GM19395 (cell line): ENCODE results near the gene ZNF764.
"Not testable (repeated sequence)": the region's sequence is repeated elsewhere in the genome, so short reads cannot be mapped to it uniquely, and the experiment has no call there.

Source experiments
- ATAC-seq: cut with Tn5 transposase; IDR thresholded peaks from one replicate; pipeline ENCODE4 v1.9.1; 2021; ENCODE audit warnings: mild to moderate bottlenecking, moderate library complexity; ENCODE audit not compliant: unreplicated experiment

The ZNF764 gene

DNA sequence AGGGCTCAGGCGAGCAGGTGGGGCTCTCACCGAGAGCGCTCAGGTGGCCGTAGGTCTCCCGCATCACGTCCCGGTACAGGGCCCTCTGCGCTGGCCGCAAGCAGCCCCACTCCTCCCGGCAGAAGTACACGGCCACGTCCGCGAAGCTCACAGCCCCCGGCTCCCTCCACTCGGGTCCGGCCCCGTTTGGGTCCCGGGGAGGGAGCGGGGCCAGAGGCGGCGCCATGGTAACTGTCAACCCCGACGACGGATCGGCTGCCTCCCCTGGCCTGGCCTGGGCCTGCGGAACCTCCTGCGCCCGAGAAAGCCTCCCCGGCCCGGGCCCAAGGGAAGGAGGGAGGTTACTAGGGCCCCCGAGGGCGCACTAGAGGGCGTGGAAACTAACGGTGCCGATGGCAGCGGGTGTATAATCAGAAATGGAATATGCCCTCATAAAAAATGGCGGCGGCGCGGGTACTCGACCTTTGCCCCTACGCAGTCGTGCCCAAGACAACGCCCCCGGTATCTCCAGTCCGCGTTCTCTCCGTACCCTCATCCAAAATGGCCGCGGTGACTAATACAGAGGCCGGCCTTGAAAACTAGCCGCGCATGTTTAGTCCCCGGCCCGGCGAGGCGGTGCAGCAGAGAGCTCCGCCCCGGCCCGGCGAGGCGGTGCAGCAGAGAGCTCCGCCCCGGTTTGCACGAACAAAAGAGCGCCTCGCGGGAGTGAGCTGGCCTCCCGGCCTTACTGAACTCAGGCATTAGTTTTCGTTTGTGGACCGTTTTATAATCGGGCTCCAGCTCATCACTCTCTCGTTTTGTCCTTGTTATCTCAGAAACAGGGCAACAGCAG is at the start of gene ZNF764:
TSS of gene ZNF764 (minus strand) at position 418 of the 832 bp plus-strand sequence. CDS start at position 226, 192 bp downstream.
- ATAC-seq, result peak; percentile 91

DNA sequence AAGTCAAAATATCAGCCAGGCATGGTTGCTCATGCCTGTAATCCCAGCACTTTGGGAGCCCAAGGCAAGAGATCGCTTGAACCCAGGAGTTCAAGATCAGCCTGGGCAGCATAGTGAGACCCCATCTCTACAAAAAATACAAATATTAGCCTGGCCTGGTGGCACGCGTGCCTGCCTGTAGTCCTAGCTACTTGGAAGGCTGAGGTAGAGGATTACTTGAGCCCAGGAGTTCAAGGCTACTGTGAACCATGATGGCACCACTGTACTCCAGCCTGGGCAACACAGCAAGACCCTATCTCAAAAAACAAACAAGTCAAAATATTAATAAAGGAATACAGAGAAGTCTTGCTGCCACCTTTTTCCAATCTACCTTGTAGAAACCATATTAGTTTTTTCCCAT is 47.8 kb upstream of the ZNF764 start:
- no peak for ATAC-seq

DNA sequence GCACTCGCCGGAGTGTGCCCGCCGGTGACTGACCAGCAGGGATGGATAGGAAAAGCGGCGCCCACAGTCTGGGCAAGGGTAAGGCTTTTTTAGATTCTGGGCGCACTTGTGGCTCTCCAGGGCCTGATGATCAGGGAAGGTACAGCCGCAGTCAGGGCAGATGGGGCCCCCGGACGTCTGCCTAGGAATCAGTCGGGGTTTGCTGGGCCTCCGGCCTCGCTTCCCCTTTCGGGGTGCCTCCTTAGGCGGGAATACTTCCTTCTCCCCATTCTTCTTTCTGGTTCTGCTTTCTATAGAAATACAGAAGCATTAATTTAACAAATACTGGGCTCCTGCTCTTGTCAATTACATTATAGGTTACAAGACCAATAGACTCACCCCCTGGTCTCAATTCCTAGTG is 47.0 kb upstream of the ZNF764 start:
- no peak for ATAC-seq

DNA sequence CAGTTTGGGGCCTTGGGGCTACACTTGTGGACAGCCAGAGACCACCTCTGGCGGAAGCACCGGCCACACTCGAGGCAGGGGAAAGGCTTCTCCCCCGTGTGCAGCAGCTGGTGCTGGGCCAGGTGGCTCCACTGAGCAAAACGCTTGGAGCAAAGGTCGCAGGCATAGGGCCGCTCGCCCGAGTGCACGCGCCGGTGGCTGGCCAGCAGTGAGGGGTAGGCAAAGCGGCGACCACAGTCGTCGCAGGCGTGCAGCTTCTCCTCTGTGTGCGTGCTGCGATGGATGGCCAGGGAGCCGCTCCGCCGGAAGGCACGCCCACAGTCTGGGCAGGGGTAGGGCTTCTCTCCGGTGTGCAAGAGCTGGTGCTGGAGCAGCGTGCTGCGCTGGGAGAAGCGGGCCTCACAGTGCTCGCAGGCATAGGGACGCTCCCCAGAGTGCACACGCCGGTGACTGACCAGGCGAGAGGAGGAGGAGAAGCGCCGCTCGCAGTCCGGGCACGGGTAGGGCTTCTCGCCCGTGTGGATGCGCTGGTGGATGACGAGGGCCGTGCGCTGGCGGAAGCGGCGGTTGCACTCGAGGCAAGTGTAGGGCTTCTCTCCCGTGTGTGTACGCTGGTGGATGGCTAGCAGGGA is 46.3 kb upstream of the ZNF764 start:
- ATAC-seq, result no peak

DNA sequence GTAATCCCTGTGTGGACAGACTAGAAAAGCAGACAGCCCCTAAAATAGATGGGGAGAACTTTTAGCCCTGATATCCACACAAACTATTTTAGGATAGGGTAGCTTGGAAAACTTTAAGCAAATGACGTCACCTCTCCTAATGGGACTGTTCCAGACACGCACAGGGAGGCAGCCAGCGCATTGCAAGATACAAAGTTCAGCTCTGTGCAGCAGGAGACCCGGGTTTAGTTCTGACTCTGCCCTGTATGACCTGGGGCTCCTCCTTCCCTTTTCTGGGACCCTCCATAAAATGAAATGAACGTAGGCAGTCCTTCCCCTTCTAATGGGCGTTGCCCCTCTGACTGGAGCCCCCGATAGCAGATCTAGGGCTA is 45.8 kb upstream of the ZNF764 start:
- no peak for ATAC-seq

DNA sequence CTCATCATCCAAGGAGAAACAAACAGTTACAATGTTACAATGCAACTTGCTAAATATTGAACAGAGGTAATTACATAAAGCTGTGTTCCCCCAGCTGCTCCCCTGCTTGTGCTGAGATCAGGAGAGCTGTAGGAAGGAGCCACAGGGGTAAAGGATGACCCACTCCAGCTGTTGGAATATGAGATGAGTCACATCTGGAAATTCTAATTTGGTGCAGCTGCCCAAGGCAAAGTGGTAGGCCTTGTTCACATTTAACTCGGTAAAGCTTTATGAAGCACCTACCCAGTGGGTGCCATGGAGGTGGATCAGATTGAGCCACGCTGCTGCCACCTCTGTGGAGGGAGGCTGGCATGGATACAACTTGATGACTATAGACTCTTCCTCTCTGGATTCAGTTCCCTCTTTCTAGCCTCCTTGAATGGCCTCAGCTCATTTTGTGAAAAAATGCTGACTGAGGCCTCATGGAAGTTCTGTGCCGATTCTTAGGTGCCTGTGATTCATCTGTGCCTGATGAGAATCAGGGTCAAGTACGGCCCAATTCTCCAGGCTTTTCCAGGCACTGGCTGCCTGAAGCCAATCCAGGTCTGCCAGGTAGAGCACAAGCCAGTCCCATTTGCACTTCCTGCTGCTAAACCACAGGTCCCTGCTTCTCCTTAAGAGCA is 44.6 kb upstream of the ZNF764 start:
- no peak for ATAC-seq

DNA sequence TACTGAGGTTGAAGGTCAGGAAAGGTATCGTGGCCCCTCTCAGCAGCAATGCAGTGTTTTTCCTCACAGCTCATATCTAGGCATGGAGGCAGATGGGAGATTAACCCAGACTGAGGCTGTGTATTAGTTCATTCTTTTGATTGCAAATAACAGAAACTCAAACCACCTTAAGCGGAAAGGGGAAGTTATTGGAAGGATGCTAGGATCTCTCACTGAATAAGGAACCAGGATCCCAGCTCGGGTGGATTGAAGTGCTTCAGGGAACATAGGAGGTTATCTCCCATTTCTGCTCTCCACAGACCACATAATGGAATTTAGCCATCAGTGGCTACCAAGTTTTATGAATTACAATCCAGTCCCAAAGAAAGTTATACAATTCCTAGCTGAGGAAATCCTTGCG is 43.8 kb upstream of the ZNF764 start:
- ATAC-seq, result no peak

DNA sequence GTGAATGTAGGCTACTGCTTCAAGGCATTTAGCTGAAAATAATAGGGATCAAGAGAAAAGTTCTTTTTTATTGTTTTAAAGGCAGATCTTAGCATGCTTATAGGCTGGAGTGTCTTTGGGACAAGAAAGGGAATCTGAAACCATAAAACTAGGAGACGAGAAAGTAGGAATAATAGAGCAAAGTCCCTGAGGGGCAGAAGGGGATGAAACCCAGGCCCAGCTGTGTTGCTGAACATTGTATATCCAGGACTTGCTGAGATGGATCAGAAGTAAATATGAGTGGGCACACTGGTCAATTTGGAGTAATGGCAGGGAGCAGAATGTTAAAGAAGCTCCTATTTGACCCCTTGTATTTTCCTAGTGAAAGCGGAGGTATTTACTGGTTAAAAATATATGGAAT is 42.8 kb upstream of the ZNF764 start:
- ATAC-seq, result no peak

DNA sequence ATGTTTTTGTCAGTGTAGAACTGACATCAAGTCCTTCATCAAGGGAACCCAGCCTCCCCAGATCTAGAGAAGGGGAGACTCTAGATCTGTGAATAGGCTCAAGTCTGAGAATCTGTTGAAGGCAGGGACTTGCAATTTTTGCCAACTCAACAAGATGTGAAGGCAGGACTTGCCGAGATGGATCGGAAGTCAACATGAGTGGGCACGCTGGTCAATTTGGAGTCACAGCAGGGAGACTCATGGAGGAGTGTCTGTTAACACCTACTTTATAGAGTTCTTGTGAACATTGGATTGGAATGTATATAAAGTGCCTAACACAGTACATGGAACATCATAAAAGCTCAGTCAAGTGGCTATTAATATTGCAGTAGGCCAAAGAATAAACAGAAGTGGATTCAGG is 42.0 kb upstream of the ZNF764 start:
- ATAC-seq, result no peak

DNA sequence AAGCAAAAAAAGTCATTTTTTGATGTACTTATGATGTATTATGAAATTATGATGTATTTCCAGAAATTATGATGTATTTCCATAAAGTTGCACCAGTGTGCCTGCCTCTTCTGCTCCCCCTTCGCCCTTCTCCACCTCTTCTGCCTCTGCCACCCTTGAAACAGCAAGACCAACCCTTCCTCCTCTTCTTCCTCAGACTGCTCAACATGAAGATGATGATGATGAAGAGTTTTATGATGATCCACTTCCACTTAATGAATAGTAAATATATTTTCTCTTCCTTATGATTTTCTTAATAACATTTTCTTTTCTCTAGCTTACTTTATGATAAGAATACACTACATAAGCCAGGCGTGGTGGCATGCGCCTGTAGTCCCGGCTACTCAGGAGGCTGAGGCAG is 34.7 kb upstream of the ZNF764 start:
- ATAC-seq, result no peak

DNA sequence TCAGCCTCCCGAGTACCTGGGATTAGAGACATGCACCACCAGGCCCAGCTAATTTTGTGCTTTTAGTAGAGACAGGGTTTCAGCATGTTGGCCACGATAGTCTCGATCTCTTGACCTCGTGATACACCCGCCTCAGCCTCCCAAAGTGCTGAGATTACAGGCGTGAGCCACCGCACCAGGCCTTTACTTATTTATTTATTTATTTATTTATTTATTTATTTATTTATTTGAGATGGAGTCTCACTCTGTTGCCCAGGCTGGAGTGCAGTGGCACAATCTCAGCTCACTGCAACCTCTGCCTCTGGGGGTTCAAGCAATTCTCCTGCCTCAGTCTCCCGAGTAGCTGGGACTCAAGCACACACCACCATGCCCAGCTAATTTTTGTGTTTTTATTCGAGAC is 32.7 kb upstream of the ZNF764 start:
- ATAC-seq, result not testable (repeated sequence)

DNA sequence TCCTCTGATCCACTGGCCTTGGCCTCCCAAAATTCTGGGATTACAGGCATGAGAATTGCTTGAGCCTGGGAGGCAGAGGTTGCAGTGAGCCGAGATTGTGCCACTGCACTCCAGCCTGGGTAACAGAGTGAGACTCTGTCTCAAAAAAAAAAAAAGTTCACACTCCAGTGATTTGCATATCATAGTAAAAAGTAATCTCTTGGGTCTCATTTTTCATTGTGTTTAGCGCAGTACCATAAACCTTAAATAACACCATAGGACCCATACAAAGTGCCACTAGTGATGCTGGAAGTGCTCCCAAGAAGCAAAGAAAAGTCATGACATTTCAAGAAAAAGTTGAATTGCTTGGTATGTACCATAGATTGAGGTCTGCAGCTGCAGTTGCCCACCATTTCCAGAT is 31.4 kb upstream of the ZNF764 start:
- not testable (repeated sequence) for ATAC-seq

DNA sequence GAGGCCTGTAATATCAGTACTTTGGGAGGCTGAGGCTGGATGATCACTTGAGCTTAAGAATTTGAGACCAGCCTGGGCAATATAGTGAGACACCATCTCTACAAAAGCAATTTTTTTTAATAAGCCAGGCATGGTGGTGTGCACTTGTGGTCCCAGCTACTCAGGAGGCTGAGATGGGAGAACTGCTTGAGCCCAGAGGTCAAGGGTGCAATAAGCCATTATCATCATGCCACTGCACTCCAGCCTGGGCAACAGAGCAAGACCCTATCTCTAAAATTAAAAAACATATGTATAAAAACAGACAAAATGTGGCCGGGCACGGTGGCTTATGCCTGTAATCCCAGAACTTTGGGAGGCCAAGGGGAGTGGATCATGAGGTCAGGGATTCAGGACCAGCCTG is 30.5 kb upstream of the ZNF764 start:
- no peak for ATAC-seq

DNA sequence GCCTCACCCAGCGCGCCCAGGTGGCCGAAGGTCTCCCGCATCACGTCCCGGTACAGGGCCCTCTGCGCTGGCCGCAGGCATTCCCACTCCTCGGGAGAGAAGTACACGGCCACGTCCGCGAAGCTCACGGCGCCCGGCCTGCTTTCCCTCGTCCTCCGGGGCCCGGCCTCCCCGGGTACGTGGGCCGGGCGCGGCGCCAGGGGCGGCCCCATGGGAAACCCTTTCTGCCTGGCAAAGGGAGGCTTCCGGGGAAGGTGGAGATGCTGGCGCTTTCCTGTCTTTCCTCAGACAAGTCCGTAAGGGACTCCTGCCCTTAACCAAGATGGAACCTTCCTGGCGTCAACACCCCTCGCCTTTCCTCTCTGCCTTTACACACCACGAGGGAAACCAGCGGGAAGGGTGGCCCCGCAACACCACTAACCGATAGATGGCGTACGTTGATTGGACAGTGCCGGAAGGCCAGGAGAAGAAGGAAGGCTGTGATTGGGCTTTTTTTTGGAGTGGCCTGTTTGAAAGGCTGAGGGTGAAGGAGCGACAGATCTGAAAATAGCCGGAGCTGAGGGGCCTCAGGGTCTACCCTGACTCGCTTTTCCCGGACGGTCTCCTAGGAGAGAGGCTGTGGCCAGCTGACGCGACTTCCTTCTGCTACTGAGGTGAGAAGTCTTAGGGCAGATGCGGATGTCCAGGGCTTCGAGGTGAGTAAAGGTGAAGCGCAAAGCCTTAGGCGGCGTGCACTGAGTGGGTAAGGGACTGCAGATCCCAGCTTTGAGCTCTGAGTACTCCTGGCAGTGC is 27.4 kb upstream of the ZNF764 start, which contains the start of gene ZNF785:
TSS of gene ZNF785 (minus strand) at position 298 of the 792 bp plus-strand sequence. CDS start at position 212, 86 bp downstream.
- ATAC-seq, result peak; percentile 89

DNA sequence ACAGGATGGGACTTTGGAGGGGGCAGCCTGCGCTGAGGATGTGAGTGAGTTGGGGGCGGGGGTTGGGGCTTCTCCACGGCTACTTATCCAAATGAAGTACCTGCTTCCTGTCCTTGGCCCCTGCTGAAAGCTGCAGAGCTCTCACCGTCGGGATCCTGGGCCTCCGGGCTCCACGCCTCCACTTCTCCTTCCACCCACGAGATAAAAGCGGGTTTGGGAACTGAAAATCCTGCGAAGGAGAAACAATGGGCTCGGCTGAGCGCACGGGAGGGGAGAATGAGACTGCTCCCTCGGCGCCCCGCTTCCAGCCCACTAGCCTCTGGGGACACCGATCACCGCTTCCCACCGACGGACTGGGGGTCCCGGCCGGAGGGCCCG is 26.8 kb upstream of the ZNF764 start:
- ATAC-seq, result peak; percentile 34

DNA sequence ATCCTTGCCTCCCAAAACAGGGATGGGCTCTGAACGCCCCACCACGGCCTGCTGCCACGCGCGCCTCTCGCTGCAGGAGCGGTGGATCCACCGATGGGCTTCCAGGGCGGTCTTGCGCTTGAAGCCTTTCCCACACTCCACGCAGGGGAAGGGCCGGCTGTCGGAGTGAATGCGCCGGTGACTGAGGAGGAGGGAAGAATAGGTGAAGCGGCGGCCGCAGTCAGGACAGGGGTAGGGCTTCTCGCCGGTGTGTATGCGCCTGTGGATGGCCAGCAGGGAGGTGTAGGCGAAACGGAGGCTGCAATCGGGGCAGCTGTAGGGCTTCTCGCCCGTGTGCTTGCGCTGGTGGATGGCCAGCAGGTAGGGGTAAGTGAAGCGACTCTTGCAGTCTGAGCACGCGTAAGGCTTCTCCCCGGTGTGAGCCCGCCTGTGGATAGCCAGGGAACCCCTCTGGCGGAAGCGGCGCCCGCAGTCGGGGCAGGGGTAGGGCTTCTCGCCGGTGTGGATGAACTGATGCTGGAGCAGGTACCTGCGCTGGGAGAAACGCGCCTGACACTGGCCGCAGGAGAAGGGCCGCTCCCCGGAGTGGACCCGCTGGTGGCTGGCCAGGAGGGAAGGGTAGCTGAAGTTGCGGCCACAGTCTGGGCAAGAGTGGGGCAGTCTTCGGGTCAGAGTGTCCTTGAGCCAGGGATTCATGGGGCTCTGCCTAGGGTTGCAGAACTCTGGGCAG is 24.6 kb upstream of the ZNF764 start:
- no peak for ATAC-seq

DNA sequence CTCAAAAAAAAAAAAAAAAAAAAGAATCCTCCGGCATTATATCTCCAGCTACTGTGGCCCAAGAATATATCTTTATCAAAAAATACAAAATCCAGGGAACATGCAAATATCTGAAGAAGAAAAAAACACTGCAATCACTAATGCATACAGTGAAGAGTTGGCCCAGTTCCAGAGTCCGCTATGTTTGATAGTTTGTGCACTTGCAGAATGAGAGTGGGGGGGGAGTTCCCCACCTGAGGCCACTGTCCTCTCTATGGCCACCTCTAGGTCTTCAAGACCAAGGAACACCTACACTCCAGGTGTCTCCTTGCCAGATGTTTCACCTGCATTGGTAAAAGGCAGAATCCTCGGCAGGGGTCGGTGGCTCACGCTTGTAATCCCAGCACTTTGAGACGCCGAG is 23.3 kb upstream of the ZNF764 start:
- no peak for ATAC-seq

DNA sequence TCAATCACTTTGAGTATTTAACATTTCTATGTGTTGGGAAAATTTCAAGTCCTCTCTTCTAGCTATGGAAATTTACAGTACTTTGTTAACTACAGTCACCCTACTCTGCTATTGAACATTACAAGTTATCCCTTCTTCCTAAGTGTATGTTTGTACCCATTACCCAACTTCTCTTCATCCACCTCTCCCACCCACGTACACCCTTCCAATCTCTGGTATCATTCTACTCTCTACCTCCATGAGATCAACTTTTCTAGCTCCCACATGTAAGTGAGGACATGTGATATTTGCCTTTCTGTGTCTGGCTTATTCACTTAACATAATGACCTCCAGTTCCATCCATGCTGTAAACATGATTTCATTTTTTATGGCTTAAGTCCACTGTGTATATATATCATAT is 16.5 kb upstream of the ZNF764 start:
- ATAC-seq, result no peak

DNA sequence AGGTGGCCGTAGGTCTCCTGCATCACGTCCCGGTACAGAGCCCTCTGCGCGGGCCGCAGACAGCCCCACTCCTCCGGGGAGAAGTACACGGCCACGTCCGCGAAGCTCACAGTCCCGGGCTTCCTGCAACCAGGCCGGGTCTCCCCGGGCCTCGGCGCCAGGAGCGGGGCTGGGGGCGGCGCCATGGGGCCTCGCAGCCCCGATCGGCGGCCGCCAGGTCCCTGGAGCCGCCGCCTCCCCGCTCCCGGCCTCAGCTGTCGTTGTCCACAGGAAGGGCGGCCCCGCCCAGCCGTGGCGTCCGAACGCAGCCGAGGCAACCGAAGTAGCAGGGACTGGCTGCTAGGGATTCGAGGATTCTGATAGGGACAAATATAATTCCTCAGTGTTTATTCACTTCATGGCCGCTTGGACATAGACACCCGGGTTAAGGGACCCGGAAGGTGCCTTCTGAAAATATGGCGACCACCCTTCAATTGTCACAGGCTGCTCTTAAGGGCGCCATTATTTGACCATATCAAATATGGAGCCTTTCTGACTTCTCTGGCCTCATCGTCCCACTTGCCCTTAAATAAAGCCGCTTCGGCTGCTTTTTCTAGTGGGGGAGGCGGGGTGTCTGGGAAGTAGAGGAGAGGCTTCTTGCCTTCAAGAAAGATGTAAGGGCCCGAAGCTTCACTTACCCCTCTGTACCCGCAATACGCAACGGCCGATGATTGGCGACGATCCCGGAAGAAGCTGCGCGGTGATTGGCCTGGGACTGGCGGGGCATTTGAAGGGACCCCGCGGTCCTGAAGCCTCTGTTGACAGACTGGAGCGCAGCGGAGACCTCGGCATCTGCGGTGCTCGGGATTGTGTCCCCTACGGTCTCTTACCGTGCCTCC is 13.5 kb upstream of the ZNF764 start, which contains the start of gene ZNF688:
TSS of gene ZNF688 (minus strand) at position 270 of the 878 bp plus-strand sequence. CDS start at position 185, 85 bp downstream.
- peak; percentile 76 for ATAC-seq
